HG03045 (cell line): ENCODE results near the gene NENF.

Experiments used
- ATAC-seq: cut with Tn5 transposase; IDR thresholded peaks from one replicate; pipeline ENCODE4 v1.9.1; 2021; ENCODE audit warnings: mild to moderate bottlenecking, moderate library complexity; ENCODE audit not compliant: unreplicated experiment

NENF gene

DNA sequence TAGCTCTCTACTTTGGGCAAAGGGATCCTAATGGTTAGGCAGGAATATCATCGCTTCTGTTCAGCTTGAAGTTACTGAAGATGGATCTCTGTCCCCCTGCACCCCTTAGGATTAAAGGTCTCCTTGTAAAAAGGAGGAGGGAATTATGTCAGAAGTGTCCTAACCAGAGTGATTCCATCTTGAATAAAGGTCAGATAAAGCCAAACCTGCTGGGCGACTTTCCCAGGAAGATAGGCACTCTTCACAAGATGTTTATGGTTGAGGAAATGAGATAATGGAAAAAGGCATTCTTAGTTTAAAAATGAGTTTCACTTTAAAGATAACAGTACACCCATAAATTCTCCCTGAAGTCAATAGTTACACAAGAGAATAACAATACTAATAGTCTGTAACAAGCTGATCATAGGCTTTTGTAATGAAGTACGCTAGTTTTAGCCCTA is 1.7 kb upstream of the NENF start:
- no peak for ATAC-seq

DNA sequence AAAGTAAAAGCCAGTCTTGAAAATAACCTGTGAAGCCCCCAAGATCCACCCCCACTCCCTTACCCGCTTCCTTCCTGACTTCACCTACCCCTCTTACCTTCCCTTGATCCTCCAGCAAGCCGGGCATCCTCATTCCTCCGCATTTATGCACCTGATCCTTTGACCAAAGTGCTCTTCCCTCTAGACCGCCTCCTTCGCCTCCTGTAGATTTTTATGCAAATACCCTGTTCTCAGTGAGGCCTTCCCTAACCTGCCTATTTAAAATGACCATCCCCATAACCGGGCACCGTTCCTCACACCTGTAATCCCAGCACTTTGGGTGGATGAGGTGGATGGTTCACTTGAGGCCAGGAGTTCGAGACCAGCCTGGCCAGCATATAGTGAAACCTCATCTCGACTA is 1.1 kb upstream of the NENF start:
- ATAC-seq, result no peak

DNA sequence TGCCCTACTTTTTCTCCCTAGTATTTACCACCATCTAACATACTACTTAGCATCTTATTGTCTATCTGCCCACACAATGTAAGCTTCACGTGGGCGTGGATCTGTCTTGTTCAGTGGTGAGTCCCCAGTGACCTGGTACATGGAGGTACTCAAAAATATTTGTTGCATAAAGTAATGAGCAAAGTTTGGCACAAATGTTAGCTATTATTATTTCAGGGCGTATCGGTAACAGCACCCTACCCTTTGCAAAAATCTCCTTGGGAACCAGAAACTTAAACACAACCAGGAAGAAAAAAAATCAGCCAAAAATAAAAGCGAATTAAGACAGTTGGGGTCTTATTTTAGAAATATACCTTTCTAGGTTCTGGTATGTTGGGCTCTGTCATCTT is 454 bp upstream of the NENF start:
- no peak for ATAC-seq

DNA sequence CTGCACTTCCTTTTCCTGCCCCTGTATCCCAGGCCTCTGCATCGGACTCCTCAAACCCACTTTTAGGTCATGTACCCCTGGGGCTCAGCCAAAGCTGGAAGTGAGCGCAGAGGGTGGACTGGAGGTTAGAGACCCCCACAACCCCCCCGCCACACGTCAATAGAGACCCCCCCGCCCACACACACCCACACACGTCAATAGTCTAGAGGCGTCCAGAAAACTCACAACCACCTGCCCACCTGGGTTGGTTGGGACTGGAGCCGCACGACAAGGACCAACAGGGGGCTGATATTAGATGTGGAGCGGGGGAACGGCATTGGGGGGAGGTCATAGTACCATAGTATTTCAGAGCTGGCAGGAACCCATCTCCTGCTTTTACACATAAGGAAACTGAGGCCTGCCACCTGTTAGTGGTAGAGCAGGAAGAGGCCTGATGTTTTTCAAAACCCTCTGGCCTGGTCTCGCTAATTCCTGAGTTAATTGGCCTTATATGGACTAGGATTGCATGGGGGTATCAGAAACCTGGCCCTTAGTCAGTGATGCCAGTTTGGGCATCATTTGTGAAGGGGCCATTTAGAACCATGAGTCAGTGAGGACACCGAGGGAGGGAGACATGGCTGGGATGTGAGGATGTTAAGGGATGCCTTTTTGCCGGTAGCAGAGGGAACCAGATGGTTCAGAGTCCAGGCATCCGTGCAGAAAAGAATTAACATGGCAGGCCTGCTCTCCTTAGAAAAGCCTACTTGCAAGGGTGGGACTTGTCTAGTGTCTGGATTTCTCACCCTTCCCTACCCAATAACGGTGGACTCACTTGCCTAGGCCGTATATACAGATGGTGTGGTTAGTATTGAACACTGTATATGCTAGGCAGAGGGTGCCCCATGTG is 1.1 kb downstream of the NENF start:
- no peak for ATAC-seq

DNA sequence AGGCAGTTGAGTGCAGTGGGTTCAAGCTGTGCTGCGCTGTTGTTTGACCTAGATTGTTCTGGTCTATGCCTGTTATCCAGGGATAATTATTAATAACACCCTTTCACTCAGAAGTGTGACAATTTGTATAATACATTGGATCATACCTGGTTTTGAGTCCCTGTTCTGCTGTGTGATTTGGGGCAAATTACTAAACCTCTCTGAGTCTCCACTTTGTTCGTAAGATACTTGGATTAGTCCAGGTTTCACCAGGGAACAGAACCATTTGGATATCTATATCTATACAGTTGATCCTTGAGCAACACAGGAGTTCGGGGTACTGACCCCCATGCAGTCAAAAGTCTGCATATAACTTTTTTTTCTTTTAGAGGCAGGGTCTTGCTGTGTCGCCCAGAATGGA is 2.3 kb downstream of the NENF start:
- ATAC-seq, result no peak

DNA sequence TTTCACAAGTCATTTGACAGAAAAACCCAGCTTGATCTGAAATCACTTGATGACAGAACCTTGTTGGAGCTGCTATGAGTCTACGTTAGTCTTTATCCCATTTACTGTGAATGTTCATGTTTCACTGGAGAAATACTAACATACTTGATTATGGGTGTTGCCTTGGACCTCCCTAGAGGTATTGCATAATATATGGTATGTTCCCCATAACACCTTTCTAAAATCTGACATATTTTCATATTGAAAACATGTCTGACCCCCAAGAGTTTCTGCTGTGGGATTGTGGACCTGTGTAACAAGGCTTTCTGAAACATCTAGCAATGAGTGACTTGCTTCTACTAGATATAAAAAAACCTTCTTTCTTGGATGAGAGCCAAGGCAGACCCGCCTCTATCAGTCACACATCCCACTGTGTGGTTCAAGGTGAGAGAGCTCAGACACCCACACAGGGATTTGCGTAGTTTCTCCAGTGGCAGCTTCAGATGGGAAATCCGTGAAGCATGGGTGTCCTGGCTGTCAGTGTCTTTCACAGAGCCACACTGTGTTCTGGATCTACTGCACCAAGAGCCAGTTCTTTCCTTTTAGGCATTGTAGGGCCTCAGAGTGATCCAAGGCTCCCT is 4.6 kb downstream of the NENF start:
- ATAC-seq, result no peak

DNA sequence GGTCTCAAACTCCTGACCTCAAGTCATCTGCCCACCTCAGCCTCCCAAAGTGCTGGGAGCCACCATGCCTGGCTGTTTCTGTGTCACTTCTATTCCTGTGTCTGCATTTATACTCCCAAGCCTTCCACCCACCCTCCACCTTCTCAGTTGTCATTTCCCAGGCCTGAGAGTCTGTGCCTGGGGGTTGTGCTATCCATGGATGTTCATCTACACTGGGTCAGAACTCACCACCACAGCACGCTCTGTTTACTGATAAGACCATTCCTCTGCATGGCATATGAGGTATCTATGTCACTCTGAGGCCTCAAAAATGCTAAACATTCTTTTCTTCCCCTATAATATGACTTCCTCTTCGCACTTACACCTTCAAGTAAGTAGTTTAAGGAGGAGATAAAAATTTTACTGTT is 6.1 kb downstream of the NENF start:
- ATAC-seq, result no peak

DNA sequence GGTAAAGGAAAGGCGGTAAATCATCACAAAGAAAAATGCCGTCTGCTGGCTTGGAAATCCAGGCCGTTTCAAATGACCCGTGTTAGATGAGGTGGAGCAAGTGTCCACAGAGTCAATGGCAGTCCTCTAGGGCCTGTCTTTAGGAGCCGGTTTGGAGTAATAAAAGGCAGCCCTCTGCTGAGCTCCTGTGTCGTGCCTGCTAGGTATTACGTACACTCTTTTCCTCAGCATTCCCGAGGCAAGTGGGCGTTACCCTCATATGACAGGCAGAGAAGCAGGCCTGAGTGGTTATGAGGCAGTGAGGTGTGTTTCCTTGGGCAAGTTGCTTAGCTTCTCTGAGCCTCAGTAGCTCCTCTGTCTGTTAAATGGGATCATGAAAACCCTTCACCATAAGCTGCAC is 7.7 kb downstream of the NENF start:
- no peak for ATAC-seq

DNA sequence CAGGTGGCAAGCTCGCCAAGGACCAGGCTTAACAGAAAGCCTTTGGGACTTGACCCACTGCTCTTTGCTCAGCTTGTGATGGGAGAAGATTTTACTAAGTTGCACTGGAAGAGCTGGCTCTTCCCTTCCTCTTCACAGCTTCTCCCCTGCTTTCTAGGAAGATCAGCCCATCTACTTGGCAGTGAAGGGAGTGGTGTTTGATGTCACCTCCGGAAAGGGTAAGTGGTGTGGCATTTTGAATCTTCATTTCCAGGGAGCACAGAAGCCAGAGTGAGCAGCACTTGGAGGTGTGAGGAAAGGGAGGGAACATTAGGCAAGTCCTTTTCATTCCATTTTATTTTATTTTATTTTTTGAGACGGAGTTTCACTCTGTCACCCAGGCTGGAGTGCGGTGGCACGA is 9.7 kb downstream of the NENF start:
- no peak for ATAC-seq

DNA sequence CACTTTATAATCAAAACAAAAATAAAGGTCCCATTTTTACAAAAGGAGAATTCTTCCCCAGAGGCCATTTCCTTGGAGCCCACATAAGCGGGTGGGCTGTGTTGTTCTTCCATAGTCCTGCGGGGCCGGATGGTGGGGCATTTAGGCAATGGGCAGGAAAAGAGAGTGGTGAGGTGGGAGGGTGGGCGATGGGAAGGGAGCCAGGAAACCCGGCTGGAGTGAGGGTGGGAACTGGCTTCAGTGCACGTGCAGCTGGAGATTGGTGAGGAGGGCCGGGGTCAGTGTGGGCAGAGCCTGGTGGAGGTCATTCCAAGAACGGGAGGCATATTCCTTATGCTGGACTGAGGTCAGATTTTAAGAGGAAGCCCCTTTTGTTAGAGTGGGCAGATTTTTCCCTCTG is 13.6 kb downstream of the NENF start:
- no peak for ATAC-seq

DNA sequence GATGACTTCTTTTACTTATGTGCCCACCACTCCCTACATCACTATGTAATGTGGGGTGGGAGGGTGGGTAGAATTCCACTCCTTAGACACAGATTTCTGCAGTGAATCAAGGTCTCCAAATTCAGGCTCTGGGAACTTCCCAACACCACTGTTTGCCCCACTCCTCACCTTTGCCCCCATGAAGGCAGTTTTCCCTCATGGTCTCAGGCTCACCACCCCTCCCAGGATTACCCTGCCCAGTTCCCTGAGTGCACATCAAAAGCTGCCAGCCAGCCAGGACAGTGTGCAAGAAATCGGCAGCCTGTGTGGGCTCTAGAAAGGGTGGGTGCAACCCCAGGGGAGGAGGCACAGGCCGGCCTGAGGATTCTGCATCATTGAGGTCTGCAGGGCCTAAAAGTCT is 14.8 kb downstream of the NENF start:
- no peak for ATAC-seq

DNA sequence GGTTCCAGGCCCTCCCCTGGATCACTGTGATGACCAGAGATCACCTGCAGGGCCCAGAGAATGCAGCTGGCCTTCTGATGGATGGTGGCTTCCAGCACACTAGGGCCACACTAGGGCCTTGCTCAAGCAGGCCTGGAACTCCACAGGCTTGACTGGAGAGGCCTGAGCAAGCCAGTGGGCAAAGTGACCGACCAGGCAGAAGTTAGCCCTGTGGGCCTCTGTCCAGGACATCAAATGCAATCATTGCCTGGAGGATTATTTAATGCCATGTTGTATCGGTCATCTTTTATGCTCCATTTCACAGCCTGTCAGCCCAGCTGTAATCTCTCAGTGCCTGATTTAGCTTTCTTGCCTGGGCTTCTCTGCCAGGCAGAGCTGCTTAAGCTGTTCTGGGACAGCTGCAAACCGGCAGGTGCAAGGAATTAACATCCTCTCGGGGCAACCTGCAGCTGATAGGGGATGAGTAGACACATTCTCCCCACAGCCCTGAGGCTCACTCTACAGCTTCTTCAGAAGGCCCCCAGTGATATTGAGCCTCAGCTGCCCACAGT is 17.7 kb downstream of the NENF start:
- ATAC-seq, result no peak

DNA sequence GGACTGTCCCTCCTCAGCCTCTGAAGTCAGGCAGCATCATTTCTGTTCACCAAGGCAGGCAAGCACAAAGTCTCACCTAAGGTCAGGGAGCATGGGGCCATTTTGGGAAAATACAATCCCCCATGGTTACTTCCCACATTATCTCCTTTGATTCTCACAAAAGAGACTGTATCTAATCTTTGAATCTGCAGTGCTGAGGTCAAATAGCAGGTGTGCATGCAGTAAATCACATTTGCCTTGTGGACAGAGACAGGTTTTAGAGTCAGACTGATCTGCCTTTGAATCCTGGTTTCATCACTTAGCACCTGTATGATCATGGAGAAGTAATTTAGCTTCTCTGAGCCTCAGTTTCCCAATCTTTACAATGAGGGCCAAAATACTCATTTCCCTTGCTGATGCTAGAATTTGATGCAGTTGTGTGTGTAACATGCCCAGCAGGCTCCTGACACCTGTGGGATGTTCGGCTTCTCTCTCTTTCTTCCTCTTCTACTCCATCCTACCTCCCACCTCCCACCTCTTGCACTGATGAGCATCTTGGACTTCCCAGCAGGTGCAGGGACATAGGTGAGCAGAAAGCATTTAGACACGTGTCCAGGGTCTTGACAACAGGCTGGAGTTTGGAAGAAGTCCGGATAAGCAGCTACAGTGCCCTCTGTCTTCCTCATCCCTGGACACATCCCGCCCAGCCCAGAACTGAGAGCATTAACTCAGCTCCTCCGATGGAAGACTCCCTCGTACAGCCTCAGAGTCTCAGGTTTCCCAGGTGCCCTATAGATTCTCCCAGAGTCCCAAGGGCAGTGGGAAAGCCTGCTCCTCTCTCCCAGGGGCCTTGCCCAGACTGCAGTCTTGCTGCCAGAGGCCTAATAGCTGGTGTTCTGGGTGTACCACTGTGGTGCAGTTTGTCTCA is 18.9 kb downstream of the NENF start:
- ATAC-seq, result no peak

DNA sequence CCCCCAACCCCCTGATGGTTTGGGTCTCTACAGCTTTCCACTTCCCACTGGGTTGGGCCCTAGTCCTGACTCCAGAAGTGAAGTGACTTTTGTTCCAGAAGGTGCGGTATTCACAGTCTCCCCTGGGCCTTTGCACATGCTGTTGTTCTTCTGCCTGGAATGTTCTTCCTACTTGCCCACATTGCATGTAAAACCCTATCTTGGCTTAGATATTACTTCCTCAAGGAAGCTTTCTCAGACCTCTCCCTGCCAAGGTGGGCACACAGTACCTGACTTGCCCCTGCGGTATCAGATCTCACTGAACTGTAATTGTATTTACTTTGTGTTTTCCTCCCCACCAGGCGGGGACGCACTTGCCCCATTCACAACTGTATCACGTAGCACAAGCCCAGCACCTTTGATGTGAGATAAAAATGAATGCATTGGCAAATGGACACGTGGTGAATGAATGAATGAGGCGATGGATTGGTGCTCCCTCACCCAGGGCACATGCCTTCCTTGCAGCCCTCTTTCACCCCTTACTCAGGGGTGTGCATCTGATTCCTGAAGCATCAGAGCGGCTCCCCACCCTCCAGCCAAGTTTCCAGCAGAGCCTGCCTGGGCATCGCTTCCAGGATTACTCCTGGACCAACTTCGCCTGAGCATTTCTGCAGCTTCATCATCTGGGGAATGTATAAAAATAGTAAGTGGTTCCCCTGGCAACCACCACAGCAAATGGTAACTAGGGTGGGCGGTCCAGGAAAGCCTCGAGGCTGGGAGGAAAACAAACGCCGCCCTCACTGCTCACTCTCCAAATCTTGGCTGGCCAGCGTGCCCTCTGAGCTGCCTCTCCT is 19.8 kb downstream of the NENF start:
- no peak for ATAC-seq

DNA sequence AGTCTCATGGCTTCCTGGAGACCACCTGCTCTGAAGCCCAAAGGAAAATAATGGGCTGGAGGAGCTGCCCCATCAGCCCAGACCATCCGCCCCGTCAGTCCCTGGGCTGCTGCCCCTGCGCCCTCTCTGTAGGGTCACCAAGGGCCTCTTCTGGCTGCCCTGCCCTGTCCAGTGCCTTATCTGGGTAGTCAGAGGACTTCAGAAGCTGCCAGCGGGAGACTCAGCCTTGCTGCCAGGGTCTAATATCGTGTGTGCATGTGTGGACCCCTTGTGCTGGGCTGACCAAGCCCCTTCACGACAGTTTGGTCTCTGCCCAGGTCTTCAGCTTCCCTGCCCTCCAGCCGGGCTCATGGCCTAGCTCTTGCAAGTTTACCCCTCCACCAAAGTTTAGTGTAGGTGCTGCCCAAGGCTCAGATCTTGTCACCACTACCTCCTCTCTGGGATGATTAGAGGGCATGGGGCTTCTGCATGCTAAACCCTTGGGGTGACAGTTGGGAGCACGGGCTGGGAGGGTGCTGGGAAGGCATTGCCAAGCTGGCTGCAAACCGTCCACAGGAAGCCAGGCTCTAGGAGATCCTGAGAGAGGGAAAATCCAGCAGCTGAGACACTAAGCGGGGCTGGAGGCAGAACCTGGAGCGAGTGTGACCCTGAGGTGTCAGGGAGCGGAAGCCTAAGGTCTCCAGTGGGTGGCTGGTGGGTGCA is 20.6 kb downstream of the NENF start:
- ATAC-seq, result no peak

DNA sequence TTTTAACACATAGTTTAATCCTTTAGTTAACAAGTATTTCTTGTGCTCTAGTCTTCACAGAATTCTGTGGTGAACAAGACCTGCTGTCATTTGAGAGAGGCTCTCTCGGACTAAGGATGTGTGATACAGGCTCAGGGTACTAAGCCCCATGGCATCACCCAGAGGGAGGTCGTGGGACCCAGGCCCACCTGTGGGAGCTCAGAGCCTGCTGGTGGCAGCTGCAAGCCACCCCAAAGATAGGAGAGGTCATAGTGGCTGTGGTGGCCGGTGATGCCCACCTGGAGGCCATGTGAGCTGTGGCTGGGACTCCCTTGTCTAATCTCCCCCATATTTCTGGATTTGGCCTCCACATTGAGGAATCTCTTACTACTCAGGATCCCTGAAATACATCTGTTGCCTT is 22.0 kb downstream of the NENF start:
- ATAC-seq, result no peak

DNA sequence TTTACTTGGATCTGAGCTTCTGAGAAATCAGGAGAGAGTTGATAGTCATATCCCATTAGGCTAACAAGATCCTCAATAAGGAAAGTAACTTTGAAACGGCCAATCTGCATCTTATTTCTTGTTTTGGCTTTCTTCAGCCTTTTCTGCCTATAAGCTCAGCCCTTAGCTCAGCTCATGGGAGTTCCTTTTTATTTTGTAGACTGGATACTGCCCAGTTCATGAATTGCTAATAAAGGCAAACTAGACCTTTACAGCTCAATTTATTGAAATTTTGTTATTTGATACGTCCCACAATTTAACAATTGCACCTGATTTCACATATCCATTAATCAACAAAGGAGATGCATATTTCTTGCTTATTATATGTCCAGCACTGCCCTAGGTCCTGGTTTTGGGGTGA is 22.7 kb downstream of the NENF start:
- ATAC-seq, result no peak

DNA sequence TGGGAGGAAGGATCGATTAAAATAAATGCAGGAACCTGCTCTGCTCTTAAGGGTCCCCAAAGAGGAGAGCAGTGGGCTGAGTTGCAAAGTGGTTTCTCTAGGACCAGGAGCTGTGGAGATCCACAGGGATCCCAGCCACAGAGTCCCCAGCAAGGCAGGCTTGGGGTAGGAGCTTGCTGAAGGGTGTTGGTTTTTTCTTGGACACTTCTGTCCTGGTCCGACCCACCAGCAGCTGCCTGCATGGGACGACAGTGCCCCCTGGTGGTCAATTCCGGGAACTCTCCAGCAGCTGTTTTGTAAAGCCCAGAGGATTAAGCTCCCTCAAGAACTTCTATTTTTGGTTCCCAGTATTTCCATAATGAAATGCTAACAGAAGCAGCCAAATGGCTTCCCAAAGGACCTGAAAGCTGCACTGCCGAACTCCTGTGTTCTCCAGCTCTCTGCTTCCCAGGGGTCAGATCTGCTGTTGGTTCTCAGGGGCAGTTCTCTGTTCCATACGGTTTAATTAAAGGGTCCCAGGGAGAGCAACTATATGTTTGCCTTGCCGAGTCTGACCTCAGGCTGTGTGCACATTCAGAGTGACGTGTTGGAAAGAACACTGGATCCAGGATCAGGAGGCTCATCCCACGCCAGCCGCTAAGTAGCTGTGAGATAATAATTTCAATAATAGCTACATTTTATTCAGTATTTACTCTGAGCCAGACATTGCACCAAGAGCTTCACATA is 23.2 kb downstream of the NENF start:
- no peak for ATAC-seq

DNA sequence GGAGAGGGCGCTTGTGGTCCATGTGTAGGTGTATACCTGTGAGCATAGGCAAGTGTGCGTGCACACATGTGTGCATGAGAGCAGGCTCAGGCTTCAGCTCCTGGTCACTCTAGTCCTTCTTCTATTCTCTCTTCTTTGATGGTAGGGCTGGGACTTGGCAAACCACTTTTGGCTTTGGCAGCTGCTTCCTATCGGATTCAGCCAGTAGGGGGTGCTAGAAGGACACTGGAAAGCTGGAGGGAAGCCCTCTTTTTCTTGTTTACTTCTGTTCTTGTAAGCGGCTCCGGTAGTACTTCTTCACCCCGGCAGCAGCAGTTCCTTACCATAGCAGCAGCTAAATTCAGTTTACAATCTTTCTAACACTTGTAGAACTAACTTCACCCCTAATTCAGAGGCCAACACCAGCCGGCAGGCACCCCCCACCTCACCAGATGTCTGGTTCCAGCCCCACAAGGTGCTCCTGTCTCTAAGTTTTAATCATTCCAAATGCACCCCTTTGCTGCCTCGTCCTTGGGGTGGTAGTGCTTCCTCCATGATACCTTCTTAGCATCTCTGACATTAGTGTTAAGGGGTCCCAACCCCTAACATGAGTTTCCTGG is 25.1 kb downstream of the NENF start:
- no peak for ATAC-seq
